ENCODE data around the gene TMEM175. TPM values are rescaled to one million over a fixed set of nuclear protein-coding genes. Genes with fewer than 3 reads are reported as not detected.
A peak's percentile ranks its signal among the peaks of the same experiment; 100 is the strongest.

Gene TMEM175
- total and polyA plus RNA-seq, 2 of the 13 experiments (the other 11 are each of a cell fraction or from before 2014, with no cell fraction given) = 5.1 to 9.9 TPM

DNA sequence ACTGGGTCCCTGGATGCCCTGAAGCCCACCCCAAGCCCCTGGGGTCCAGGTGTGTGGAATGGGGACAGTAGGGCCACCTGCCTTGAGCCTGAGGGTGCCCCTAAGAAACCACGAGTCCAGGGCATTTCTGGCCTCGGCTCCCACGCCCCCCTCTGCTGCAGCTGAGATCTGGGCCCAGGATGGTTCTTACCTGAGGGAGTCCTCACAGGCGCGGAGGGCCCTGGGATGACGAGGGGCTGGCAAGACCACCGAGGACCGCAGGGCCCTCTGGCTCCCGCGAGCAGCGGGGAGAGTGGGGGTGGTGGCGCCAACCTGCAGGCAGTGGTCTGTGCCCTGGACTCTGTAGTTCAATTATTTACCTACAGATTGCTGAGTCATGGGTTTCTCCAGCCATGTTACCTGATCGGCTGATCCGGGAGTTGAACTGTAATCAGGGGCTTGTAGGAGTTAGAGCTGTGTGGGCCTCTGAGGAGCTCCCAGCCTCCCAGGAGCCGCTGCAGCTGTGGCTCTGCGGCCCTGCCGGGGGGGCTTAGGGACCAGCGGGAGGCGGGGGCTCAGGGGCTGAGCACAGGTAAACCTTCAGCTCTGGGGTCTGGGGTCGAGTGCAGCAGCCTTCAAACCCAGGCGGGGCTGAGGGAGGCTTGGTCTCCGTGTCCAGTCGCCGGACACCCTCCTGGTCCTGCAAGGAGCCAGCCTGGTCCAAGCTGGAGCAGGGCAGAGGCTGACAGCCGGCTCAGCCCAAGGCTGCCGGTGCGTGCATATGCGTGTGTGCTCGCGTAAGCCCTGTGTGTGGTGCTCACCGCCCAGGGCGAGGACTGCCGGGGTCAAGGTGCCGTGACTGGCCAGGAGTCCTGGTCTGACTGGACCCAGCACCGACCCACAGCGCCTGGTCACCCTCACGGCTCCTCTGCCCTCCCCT lies 61.1 kb downstream of the TMEM175 start, which contains the start of gene SLC26A1 (continued):
- TF ChIP-seq, protein P1, sequence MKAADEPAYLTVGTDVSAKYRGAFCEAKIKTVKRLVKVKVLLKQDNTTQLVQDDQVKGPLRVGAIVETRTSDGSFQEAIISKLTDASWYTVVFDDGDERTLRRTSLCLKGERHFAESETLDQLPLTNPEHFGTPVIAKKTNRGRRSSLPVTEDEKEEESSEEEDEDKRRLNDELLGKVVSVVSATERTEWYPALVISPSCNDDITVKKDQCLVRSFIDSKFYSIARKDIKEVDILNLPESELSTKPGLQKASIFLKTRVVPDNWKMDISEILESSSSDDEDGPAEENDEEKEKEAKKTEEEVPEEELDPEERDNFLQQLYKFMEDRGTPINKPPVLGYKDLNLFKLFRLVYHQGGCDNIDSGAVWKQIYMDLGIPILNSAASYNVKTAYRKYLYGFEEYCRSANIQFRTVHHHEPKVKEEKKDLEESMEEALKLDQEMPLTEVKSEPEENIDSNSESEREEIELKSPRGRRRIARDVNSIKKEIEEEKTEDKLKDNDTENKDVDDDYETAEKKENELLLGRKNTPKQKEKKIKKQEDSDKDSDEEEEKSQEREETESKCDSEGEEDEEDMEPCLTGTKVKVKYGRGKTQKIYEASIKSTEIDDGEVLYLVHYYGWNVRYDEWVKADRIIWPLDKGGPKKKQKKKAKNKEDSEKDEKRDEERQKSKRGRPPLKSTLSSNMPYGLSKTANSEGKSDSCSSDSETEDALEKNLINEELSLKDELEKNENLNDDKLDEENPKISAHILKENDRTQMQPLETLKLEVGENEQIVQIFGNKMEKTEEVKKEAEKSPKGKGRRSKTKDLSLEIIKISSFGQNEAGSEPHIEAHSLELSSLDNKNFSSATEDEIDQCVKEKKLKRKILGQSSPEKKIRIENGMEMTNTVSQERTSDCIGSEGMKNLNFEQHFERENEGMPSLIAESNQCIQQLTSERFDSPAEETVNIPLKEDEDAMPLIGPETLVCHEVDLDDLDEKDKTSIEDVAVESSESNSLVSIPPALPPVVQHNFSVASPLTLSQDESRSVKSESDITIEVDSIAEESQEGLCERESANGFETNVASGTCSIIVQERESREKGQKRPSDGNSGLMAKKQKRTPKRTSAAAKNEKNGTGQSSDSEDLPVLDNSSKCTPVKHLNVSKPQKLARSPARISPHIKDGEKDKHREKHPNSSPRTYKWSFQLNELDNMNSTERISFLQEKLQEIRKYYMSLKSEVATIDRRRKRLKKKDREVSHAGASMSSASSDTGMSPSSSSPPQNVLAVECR (CRISPR knock-in tag; IDR thresholded peaks at IDR 0.05; ENCODE audit: borderline replicate concordance) = peak; percentile 75
- TF ChIP-seq SAFB2 (CRISPR knock-in tag; IDR thresholded peaks at IDR 0.05; ENCODE audit: borderline replicate concordance, low read depth) = no peak
- TF ChIP-seq TMF1 (CRISPR knock-in tag; IDR thresholded peaks at IDR 0.05; ENCODE audit: low read depth) = peak; percentile 28; the same call in 1 of the 2 replicates
- TF ChIP-seq, protein P2, sequence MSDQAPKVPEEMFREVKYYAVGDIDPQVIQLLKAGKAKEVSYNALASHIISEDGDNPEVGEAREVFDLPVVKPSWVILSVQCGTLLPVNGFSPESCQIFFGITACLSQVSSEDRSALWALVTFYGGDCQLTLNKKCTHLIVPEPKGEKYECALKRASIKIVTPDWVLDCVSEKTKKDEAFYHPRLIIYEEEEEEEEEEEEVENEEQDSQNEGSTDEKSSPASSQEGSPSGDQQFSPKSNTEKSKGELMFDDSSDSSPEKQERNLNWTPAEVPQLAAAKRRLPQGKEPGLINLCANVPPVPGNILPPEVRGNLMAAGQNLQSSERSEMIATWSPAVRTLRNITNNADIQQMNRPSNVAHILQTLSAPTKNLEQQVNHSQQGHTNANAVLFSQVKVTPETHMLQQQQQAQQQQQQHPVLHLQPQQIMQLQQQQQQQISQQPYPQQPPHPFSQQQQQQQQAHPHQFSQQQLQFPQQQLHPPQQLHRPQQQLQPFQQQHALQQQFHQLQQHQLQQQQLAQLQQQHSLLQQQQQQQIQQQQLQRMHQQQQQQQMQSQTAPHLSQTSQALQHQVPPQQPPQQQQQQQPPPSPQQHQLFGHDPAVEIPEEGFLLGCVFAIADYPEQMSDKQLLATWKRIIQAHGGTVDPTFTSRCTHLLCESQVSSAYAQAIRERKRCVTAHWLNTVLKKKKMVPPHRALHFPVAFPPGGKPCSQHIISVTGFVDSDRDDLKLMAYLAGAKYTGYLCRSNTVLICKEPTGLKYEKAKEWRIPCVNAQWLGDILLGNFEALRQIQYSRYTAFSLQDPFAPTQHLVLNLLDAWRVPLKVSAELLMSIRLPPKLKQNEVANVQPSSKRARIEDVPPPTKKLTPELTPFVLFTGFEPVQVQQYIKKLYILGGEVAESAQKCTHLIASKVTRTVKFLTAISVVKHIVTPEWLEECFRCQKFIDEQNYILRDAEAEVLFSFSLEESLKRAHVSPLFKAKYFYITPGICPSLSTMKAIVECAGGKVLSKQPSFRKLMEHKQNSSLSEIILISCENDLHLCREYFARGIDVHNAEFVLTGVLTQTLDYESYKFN (CRISPR knock-in tag; conservative IDR thresholded peaks at IDR 0.05) = peak; percentile 60
- TF ChIP-seq ZNF224 (CRISPR knock-in tag; IDR thresholded peaks at IDR 0.05) = 0 out of 2 replicates have a peak, but pooled peaks have one; percentile 2
- TF ChIP-seq ARNTL (CRISPR knock-in tag; IDR thresholded peaks at IDR 0.05) = peak; percentile 58
- TF ChIP-seq, protein P3, sequence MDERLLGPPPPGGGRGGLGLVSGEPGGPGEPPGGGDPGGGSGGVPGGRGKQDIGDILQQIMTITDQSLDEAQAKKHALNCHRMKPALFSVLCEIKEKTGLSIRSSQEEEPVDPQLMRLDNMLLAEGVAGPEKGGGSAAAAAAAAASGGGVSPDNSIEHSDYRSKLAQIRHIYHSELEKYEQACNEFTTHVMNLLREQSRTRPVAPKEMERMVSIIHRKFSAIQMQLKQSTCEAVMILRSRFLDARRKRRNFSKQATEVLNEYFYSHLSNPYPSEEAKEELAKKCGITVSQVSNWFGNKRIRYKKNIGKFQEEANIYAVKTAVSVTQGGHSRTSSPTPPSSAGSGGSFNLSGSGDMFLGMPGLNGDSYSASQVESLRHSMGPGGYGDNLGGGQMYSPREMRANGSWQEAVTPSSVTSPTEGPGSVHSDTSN (CRISPR knock-in tag; IDR thresholded peaks at IDR 0.05) = no peak
- no peak for TF ChIP-seq PLRG1 (conservative IDR thresholded peaks at IDR 0.05)
- 0 out of 2 replicates have a peak, but pooled peaks have one; percentile 34 for TF ChIP-seq CBX5 (CRISPR knock-in tag; IDR thresholded peaks at IDR 0.05; ENCODE audit: borderline replicate concordance)
- TF ChIP-seq REPIN1 (CRISPR knock-in tag; IDR thresholded peaks at IDR 0.05; ENCODE audit: borderline replicate concordance, low read depth) = no peak; the same call in 1 of the 2 replicates
- TF ChIP-seq ASH2L (IDR thresholded peaks at IDR 0.05; ENCODE audit: insufficient read length, low read depth, low read length) = peak; percentile 50
- peak; percentile 85; the same call in 1 of the 2 replicates for TF ChIP-seq ZNF547 (CRISPR knock-in tag; IDR thresholded peaks at IDR 0.05)
- peak; percentile 62; the same call in 1 of the 2 replicates for TF ChIP-seq KDM2A (CRISPR knock-in tag; IDR thresholded peaks at IDR 0.05; ENCODE audit: borderline replicate concordance, low read depth)
- TF ChIP-seq HCFC1 (IDR thresholded peaks at IDR 0.05; ENCODE audit: low read depth, low read length) = peak; percentile 6; the same call in 1 of the 2 replicates
- peak; percentile 94; the same call in 1 of the 2 replicates for TF ChIP-seq ZNF614 (CRISPR knock-in tag; IDR thresholded peaks at IDR 0.05; ENCODE audit: borderline replicate concordance)
- TF ChIP-seq, protein P4, sequence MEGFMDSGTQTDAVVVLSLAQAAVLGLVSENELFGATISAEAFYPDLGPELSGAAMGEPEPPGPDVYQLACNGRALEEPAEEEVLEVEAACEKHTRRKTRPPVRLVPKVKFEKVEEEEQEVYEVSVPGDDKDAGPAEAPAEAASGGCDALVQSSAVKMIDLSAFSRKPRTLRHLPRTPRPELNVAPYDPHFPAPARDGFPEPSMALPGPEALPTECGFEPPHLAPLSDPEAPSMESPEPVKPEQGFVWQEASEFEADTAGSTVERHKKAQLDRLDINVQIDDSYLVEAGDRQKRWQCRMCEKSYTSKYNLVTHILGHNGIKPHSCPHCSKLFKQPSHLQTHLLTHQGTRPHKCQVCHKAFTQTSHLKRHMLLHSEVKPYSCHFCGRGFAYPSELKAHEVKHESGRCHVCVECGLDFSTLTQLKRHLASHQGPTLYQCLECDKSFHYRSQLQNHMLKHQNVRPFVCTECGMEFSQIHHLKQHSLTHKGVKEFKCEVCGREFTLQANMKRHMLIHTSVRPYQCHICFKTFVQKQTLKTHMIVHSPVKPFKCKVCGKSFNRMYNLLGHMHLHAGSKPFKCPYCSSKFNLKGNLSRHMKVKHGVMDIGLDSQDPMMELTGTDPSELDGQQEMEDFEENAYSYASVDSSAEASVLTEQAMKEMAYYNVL (CRISPR knock-in tag; IDR thresholded peaks at IDR 0.05; ENCODE audit: borderline replicate concordance) = peak; percentile 66; the same call in 1 of the 2 replicates

Data from HepG2 (cell line).